GM12878 (cell line): ENCODE results near the gene ALOX12B. TPM values are rescaled to one million over a fixed set of nuclear protein-coding genes. Genes with fewer than 3 reads are reported as not detected.

Experiments
- ATAC-seq: fragments of 200-7000 bp; cut with Tn5 transposase; 3 replicates; pipeline ENCODE4 v1.9.1; 2020; ENCODE audit warnings: mild to moderate bottlenecking, moderate library complexity
- BruUV-seq: library from RNA; stranded (reverse); fragments of 400-500 nt; replicated peaks from 2 replicates; lab custom pipeline; 2021; lab: Mats Ljungman, UMichigan
- CTCF ChIA-PET: fragments of 300-600 bp; sonication (Branson Sonifier 250); formaldehyde crosslinking; extraction: SDS; loops from one replicate; lab custom pipeline; 2021; ENCODE audit warnings: inconsistent platforms; lab: Yijun Ruan, JAX
- POLR2A ChIA-PET: fragments of 350-600 bp; formaldehyde crosslinking; extraction: SDS; loops from one replicate; lab custom pipeline; 2021; ENCODE audit warnings: inconsistent platforms; lab: Charles Lee
- RAD21 ChIA-PET: fragments of 300-600 bp; sonication (Branson Sonifier 250); formaldehyde crosslinking; loops from one replicate; lab custom pipeline; 2023; ENCODE audit warnings: antibody characterized with exemption; ENCODE audit not compliant: unreplicated experiment; lab: Charles Lee
- SMC1A ChIA-PET: fragments of 300-600 bp; sonication (Branson Sonifier 250); formaldehyde crosslinking; loops from one replicate; lab custom pipeline; 2023; ENCODE audit not compliant: unreplicated experiment, uncharacterized antibody; lab: Charles Lee
- DNase-seq: peaks from one replicate; pipeline ENCODE4 v3.0.0-alpha.2; 2011; ENCODE audit warnings: low read depth, low spot score
- FAIRE-seq: peaks from 3 replicates; lab custom pipeline; 2011; peaks lifted over from hg19 to GRCh38; lab: Jason Lieb, UNC
- H2AFZ ChIP-seq: 2 replicates; pipeline ENCODE4 v1.6.0; 2011; ENCODE audit warnings: low read depth, low read length, control low read depth; ENCODE audit not compliant: control insufficient read depth
- H3K27ac ChIP-seq: 2 replicates; pipeline ENCODE4 v1.5.1; 2011; ENCODE audit warnings: control low read depth; ENCODE audit not compliant: control insufficient read depth, insufficient read depth
- H3K27me3 ChIP-seq, 2 experiments: replicated peaks in 1 of 2; 2 replicates each; pipeline versions ENCODE4 v1.6.0 to v1.6.1; 2011; ENCODE audit warnings: low read length in 1 of 2; ENCODE audit not compliant: control insufficient read depth in 2 of 2, insufficient read depth in 2 of 2
- H3K36me3 ChIP-seq, 2 experiments: 2 replicates each; pipeline ENCODE4 v1.5.1; 2011; ENCODE audit warnings: low read length in 1 of 2; ENCODE audit not compliant: control insufficient read depth in 2 of 2, insufficient read depth in 2 of 2
- H3K4me1 ChIP-seq: 2 replicates; pipeline ENCODE4 v1.6.1; 2011; ENCODE audit warnings: mild to moderate bottlenecking, low read length, moderate library complexity, mixed read lengths; ENCODE audit not compliant: control insufficient read depth, insufficient read depth
- H3K4me2 ChIP-seq: 2 replicates; pipeline ENCODE4 v1.6.0; 2011; ENCODE audit warnings: control low read depth; ENCODE audit not compliant: control insufficient read depth, insufficient read depth
- H3K4me3 ChIP-seq: fragments of 200-600 bp; sonication (generic); 2 replicates; pipeline ENCODE4 v1.5.1; 2016
- H3K79me2 ChIP-seq: 2 replicates; pipeline ENCODE4 v1.6.0; 2011; ENCODE audit warnings: low read length; ENCODE audit not compliant: control insufficient read depth, insufficient read depth
- H3K9ac ChIP-seq: 2 replicates; pipeline ENCODE4 v1.8.0; 2011; ENCODE audit warnings: low read length, control low read depth, mixed read lengths; ENCODE audit not compliant: control insufficient read depth, insufficient read depth
- H3K9me3 ChIP-seq: replicated peaks from 3 replicates; pipeline ENCODE4 v1.5.1; 2011; ENCODE audit warnings: mild to moderate bottlenecking, low read length; ENCODE audit not compliant: control insufficient read depth, insufficient read depth
- H4K20me1 ChIP-seq: 2 replicates; pipeline ENCODE4 v1.6.0; 2011; ENCODE audit not compliant: control insufficient read depth, insufficient read depth
- CREM ChIP-seq: IDR thresholded peaks from 2 replicates; pipeline ENCODE4 v1.6.1; 2014; ENCODE audit warnings: antibody characterized with exemption, low read depth
- CUX1 ChIP-seq: IDR thresholded peaks from 2 replicates; pipeline ENCODE4 v1.6.1; 2012; ENCODE audit warnings: improper control_type of control experiment, low read depth, low read length; ENCODE audit not compliant: insufficient replicate concordance
- NRF1 ChIP-seq: conservative IDR thresholded peaks from 2 replicates; pipeline ENCODE4 v1.6.1; 2011; ENCODE audit warnings: mild to moderate bottlenecking, low read depth, low read length, improper control_type of control experiment
- RBBP5 ChIP-seq: fragments of 200-600 bp; sonication (generic); conservative IDR thresholded peaks from 2 replicates; pipeline ENCODE4 v1.6.1; 2016
- WGBS: methylation state at CpG from one replicate; pipeline ENCODE4 v1.1.6; 2016; ENCODE audit warnings: low lambda C conversion rate; ENCODE audit not compliant: insufficient replicate concordance, insufficient coverage; ENCODE audit errors: missing lambda C conversion rate; 5-methylcytosine and 5-hydroxymethylcytosine counted together
- in situ Hi-C: fragments of 300-500 bp; cut with MboI; formaldehyde crosslinking; loops from 9 replicates; pipeline ENCODE4 v1.14.3; 2018; ENCODE audit warnings: mixed read lengths
- intact Hi-C: fragments of 100-400 bp; cut with micrococcal nuclease; formaldehyde crosslinking; loops from one replicate; pipeline ENCODE4 v1.14.2; 2022; ENCODE audit not compliant: unreplicated experiment
- polyA plus RNA-seq, 11 experiments: library from polyadenylated mRNA; depleted of rRNA in 4 of 11; unstranded in 6 of 11; stranded (reverse) in 5 of 11; fragments of >200 nt; fragmentation: Nextera tagmentation in 4 of 11; fragmentation: Illumina TruSeq in 1 of 11; extraction: Ambion mirVana in 4 of 11; extraction: Trizol in 1 of 11; gene quantifications; 1 replicate in 1 of 11; 2 replicates in 10 of 11; pipeline versions ENCODE4 v1.2.1 to v1.2.3, GENCODE V29; 2011 to 2016; ENCODE audit warnings: inconsistent platforms in 2 of 11, missing spikeins in 2 of 11, low read depth in 1 of 11
- total RNA-seq, 4 experiments: library from RNA; depleted of rRNA in 3 of 4; stranded (reverse); fragments of >200 nt in 3 of 4; fragmentation: Illumina TruSeq in 1 of 4; extraction: Trizol in 1 of 4; gene quantifications; 2 replicates each; pipeline versions ENCODE4 v1.2.1 to v1.2.3, GENCODE V29; 2013 to 2021

Gene ALOX12B
- total and polyA plus RNA-seq, 10 of the 15 experiments (the other 5 are each of a cell fraction or from before 2014, with no cell fraction given): 0.17 to 0.54 TPM; not detected in 8

- Histone ChIP-seq H3K4me2 (no peak overlapping the region), H3K9ac (no peak overlapping the region), H3K79me2 (no peaks in the 10 kb centered on the region), H2AFZ (no peak overlapping the region), H3K9me3 (no peaks in the 10 kb centered on the region), H3K4me3 (no peak overlapping the region), H4K20me1 (no peaks in the 10 kb centered on the region), H3K27ac (no peak overlapping the region), H3K36me3 (no peaks in the 10 kb centered on the region), H3K4me1 (no peaks in the 10 kb centered on the region), H3K27me3 (peaks cover 3 to 4% of the 10 kb centered on the region in 2 experiments; a peak in 1 of 4 replicates)
- ChIA-PET RAD21 (no interaction called here), POLR2A (no interaction called here), SMC1A (interaction anchor here (0.9 kb wide), 1 partner anchor 11 kb away, joined by 3 read pairs; no protein-coding TSS in a partner anchor), CTCF (interaction anchor here (0.7 to 3.0 kb wide), 5 partner anchors 10 to 304 kb away, joined by 3 to 14 read pairs (median 3); no protein-coding TSS in a partner anchor)
- DNase-seq (no peak), ATAC-seq (no peak), FAIRE-seq (no peak)
- in situ Hi-C loops: no loop called here
- no peak for TF ChIP-seq RBBP5
- TF ChIP-seq CUX1: no peak
- TF ChIP-seq CREM: no peak
- no peak for TF ChIP-seq NRF1
- intact Hi-C loops: no loop called here
- no TSS peak for BruUV-seq
- WGBS: 26% methylated on average over 21 of the region's 24 CpGs
Observed at GRCh38 chr17:8046929-8047768, 40.4 kb downstream of the ALOX12B start.
